T-helper 1 cell treated with Interleukin-12 subunit alpha and Interleukin-12 subunit beta and Interleukin-4 antibody, amounts not matched to agents 30 μg/mL and 1 μg/mL, for 36 hours (primary cell): ENCODE data around the gene KIAA0930.
"Not testable (repeated sequence)": the region's sequence is repeated elsewhere in the genome, so short reads cannot be mapped to it uniquely, and the experiment has no call there.

Experiments used
- H3K27ac Mint-ChIP-seq: one replicate; pipeline ENCODE4 v1.8.0; 2021; ENCODE audit warnings: mild to moderate bottlenecking, mixed read lengths
- H3K27me3 Mint-ChIP-seq: one replicate; pipeline ENCODE4 v1.8.0; 2021; ENCODE audit warnings: low read depth, mixed read lengths
- H3K36me3 Mint-ChIP-seq: one replicate; pipeline ENCODE4 v1.8.0; 2021; ENCODE audit warnings: low read depth, mixed read lengths
- H3K4me1 Mint-ChIP-seq: one replicate; pipeline ENCODE4 v1.8.0; 2021; ENCODE audit warnings: low read depth, mixed read lengths
- H3K4me3 Mint-ChIP-seq: one replicate; pipeline ENCODE4 v1.8.0; 2021; ENCODE audit warnings: mild to moderate bottlenecking, moderate library complexity, mixed read lengths
- H3K9me3 Mint-ChIP-seq: one replicate; pipeline ENCODE4 v1.8.0; 2021; ENCODE audit warnings: mixed read lengths

Gene KIAA0930

DNA sequence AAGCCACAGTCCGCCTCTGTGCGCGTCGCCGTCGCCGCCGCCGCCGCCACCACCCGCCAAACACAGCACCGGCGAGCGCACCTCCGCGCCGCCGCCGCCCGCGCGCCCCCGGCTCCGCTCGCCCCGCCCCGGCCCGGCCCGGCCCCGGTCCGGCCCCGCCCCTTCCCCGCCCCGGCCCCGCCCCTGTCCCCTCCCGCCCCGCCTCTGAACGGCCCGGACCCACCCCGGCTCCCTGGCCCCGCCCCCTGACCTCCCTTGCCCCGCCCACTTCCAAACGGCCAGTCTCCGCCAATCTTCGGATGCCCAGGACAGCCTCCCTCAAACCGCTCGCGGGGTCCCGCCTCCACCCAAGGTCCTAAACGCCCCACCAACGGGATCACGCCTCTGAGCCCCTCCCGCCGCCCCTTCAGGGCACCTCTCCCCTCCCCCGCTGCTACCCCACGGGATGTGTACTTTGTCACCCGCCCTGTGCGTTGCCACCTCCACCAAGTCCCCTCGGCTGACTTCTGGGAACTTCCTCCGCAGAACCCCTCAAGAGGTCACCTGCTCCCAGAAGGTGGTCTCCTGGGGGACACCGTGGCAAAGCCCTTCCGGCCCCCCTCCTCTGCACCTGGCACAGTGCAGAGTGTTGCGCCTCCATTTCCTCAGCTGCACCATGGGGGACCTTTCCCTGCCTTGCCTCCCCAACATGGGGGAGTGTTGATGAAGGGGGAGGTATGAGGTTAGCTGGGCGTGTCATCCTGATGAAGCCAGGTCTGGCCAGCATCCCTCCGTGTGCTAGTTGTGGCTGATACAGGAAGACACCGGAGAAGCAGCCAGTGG lies at the start of gene KIAA0930:
Gene KIAA0930 (minus strand): TSS at position 85 of the 822 bp plus-strand sequence. CDS start 191 bp downstream, outside the sequence.
- H3K4me1 Mint-ChIP-seq, result peaks cover 10% of the 10 kb centered on the region

DNA sequence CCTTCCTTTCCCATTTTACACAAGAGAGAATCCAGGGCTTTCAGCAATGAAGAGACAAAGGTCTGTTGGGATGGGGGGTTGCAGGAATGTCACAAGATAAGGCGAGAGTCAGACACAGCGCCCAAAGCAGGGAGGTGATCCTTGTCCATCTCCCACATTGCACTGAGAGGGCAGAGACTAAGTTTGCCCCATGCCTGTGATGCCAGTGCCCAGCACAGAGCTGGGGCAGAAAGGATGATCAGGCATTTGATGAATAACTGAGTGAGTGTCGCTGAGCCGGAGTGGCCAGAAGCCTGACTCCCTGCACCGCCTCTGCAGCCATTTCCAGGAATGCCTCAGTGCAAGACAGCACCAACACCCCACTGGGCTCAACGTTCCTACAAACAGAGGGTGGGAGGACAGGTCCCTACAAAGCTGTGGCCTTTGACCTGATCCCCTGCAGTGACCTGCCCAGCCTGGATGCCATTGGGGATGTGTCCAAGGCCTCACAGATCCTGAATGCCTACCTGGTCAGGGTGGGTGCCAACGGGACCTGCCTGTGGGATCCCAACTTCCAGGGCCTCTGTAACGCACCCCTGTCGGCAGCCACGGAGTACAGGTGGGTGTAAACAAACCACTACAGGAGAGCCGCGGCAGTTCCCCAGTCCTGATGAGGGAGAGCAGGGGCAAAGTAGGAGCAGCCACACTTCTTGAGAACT lies 46.3 kb upstream of the KIAA0930 start:
- H3K9me3 Mint-ChIP-seq, result no peaks in the 10 kb centered on the region
- H3K27me3 Mint-ChIP-seq, result peaks cover 39% of the 10 kb centered on the region
- no peak overlapping the region for H3K27ac Mint-ChIP-seq
- H3K4me1 Mint-ChIP-seq, result no peaks in the 10 kb centered on the region
- no peaks in the 10 kb centered on the region for H3K36me3 Mint-ChIP-seq
- H3K4me3 Mint-ChIP-seq, result no peak overlapping the region

More for the DNA sequence above, at the start of gene KIAA0930:
- Mint-ChIP-seq H3K9me3 (no peaks in the 10 kb centered on the region), H3K27me3 (no peaks in the 10 kb centered on the region), H3K27ac (peak within 1 kb of the TSS; percentile 78), H3K4me3 (peak within 1 kb of the TSS; percentile 88), H3K36me3 (no peaks in the 10 kb centered on the region)

DNA sequence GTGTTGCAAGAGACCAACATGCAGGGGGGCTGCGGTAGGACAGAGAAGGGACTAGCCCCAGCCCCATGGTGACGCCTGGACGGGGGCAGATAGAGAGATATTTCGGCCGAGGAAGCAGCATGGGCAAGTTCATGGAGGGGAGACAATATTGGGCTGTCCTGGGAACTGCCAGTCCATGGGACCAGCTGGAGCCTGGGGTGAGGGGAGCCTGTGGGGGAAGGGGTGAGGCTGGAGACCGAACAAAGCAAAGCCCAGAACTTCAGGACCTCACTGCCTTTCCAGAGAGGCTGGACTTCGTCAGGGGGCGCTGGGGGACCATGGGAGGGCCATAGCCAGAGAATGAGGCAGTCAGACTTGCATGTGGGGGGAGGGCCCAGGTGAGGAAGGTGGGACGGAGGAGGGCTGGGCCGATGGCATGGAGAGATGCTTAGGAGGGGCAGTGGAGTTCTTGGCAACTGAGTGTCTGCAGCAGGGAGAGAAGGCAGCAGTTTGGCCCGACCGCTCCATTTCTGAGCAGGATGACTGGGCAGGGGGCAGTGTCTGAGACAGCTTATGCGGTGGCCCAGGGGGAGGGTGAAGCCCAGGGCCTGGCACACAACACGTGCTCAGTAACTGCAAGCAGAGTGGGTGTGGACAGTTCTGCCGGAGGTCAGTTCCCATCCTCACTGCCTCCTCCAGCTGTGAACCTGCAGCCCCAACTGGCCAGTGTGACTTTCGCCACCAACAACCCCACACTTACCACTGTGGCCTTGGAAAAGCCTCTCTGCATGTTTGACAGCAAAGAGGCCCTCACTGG lies 44.8 kb upstream of the KIAA0930 start:
- Mint-ChIP-seq H3K4me1 (peaks cover 6% of the 10 kb centered on the region), H3K27me3 (peaks cover 46% of the 10 kb centered on the region)

DNA sequence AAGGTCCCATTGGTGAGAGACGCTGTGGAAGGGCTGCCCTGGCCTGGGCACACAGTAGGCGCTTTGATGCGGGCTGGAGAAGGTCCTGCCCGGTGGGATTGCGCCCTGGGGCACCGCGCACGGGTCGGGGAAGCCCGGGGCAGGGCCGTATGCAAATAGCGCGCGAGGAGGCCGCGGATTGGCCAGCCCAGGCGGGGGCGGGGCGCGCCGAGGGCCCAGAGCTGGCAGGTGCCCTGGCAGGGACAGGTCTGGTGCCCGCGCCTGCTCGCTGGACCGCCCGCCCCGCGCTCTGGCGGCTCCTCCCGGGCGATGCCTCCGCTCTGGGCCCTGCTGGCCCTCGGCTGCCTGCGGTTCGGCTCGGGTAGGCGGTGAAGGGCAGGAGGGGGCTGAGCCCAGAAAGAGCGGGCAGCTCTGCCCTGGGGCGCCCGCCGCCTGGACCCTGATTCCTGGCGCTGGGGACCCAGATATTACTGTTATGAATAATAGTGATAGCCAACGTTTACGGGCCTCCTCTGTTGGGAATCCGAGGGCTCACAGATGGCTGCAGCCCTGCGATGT lies 44.1 kb upstream of the KIAA0930 start, which contains the start of gene UPK3A:
Gene UPK3A (plus strand): TSS at position 245 of the 558 bp plus-strand sequence. CDS start 65 bp downstream, at position 310.
- H3K27ac Mint-ChIP-seq, result no peak within 1 kb of the TSS
- peaks cover 46% of the 10 kb centered on the region for H3K27me3 Mint-ChIP-seq
- peaks cover 10% of the 10 kb centered on the region for H3K4me1 Mint-ChIP-seq
- H3K36me3 Mint-ChIP-seq, result no peaks in the 10 kb centered on the region
- H3K4me3 Mint-ChIP-seq, result no peak within 1 kb of the TSS
- H3K9me3 Mint-ChIP-seq, result no peaks in the 10 kb centered on the region

More for the DNA sequence above, 44.8 kb upstream of the KIAA0930 start:
- H3K27ac Mint-ChIP-seq, result no peak overlapping the region
- no peaks in the 10 kb centered on the region for H3K9me3 Mint-ChIP-seq
- H3K36me3 Mint-ChIP-seq, result no peaks in the 10 kb centered on the region
- no peak overlapping the region for H3K4me3 Mint-ChIP-seq

DNA sequence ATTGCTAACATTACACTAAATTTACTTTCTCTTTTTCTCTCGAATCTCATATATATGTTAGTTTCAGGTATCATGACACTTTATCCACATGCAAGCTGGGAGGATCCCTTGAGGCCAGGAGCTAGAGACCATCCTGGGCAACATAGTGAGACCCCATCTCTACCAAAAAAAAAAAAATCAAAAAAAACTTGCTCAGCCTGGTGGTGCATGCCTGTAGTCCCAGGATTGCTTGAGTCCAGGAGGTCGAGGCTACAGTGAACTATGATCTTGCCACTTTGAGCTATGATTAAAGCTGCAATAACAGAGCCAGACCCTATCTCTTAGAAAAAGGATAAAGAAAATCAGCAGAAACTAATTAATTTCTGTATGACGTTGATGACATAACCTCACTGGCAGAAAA lies 40.3 kb upstream of the KIAA0930 start:
- peaks cover 14% of the 10 kb centered on the region for H3K4me1 Mint-ChIP-seq
- H3K36me3 Mint-ChIP-seq, result no peaks in the 10 kb centered on the region
- peaks cover 38% of the 10 kb centered on the region for H3K27me3 Mint-ChIP-seq
- H3K4me3 Mint-ChIP-seq, result no peak overlapping the region
- no peak overlapping the region for H3K27ac Mint-ChIP-seq
- H3K9me3 Mint-ChIP-seq, result no peaks in the 10 kb centered on the region

DNA sequence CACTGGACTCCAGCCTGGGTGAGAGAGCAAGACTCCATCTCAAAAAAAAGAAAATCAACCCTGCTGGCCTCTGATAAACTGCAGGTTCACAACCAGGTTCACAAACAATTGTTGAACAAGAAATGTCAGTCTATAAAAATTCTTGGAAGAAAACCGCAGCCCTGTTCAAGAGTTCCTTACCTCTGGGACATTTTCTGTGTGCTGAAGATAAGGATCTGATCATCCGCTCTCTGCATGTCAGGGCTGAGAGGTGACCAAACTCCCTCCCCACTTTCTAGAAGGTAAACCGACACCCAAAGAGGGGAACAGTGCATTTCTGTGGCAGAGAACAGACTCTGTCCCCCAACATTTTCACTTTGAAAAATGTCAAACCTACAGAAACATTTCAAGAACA lies 39.9 kb upstream of the KIAA0930 start:
- H3K9me3 Mint-ChIP-seq, result no peaks in the 10 kb centered on the region
- no peaks in the 10 kb centered on the region for H3K36me3 Mint-ChIP-seq
- H3K27ac Mint-ChIP-seq, result no peak overlapping the region
- peaks cover 35% of the 10 kb centered on the region for H3K27me3 Mint-ChIP-seq
- H3K4me1 Mint-ChIP-seq, result peaks cover 14% of the 10 kb centered on the region
- no peak overlapping the region for H3K4me3 Mint-ChIP-seq

DNA sequence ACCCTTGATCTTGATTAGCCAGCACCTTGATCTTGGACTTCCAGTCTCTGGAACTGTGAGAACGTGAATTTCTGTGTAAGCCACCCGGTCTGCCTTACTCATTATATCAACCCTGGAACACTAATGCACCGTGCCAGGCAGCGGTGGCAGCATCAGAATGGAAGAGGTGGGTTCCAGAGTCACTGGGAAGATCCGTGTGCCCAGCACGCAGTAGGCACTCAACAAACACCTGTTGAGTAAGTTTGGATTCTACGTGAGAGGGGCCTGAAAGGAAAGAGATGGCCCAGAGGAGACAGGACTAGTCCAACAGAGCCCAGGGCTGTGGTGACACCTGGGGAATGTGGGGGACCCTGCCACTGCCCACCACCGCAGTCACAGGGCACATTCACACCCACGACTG lies 37.4 kb upstream of the KIAA0930 start:
- Mint-ChIP-seq H3K27me3 (peaks cover 17% of the 10 kb centered on the region), H3K4me3 (no peak overlapping the region), H3K4me1 (peaks cover 14% of the 10 kb centered on the region), H3K9me3 (no peaks in the 10 kb centered on the region), H3K36me3 (no peaks in the 10 kb centered on the region), H3K27ac (no peak overlapping the region)

DNA sequence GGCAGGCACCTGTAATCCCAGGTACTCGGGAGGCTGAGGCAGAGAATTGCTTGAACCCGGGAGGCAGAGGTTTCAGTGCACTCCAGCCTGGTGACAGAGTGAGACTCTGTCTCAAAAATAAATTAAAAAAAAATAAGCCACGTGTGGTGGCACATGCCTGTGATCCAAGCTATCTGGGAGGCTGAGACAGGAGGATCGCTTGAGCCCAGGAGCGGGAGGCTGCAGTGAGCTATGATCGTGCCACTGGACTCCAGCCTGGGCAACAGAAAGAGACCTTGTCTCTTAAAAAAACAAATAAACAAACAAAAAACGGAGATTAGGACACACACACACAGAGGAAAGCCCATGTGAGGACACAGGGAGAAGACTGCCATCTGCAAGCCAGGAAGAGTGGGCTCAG lies 37.0 kb upstream of the KIAA0930 start:
- H3K36me3 Mint-ChIP-seq, H3K27ac Mint-ChIP-seq, H3K9me3 Mint-ChIP-seq, H3K4me3 Mint-ChIP-seq: not testable (repeated sequence)
- peaks cover 14% of the 10 kb centered on the region for H3K27me3 Mint-ChIP-seq
- peaks cover 14% of the 10 kb centered on the region for H3K4me1 Mint-ChIP-seq

DNA sequence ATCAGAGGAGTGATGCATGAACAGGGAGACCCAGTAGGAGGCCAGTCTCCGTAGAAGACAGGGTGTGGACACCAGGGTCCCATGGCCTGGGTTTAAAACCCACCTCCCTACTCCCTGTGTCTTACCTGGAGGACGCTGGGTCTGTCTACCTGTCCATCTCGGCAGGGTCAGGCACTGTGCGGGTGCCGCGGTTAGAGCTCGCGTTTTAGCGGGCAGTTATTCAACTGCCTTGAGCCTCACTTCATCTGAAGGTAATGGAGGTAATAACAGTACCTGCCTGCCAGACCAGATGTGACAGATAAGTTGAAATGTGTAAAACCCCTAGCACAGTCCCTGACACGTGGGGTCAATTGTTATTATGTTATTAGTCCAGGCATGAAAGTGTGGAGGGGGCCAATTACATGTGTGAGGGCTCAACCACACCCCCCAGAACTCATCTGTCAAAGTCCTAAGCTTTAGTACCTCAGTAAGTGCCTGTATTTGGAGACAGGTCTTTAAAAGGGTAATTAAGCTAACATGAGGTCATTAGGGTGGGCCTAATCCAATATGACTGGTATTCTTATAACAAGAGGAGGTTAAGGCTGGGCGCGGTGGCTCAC lies 35.9 kb upstream of the KIAA0930 start:
- H3K27ac Mint-ChIP-seq, result no peak overlapping the region
- H3K27me3 Mint-ChIP-seq, result peaks cover 7% of the 10 kb centered on the region
- H3K4me3 Mint-ChIP-seq, result no peak overlapping the region
- no peaks in the 10 kb centered on the region for H3K36me3 Mint-ChIP-seq
- no peaks in the 10 kb centered on the region for H3K9me3 Mint-ChIP-seq
- H3K4me1 Mint-ChIP-seq, result peaks cover 14% of the 10 kb centered on the region

DNA sequence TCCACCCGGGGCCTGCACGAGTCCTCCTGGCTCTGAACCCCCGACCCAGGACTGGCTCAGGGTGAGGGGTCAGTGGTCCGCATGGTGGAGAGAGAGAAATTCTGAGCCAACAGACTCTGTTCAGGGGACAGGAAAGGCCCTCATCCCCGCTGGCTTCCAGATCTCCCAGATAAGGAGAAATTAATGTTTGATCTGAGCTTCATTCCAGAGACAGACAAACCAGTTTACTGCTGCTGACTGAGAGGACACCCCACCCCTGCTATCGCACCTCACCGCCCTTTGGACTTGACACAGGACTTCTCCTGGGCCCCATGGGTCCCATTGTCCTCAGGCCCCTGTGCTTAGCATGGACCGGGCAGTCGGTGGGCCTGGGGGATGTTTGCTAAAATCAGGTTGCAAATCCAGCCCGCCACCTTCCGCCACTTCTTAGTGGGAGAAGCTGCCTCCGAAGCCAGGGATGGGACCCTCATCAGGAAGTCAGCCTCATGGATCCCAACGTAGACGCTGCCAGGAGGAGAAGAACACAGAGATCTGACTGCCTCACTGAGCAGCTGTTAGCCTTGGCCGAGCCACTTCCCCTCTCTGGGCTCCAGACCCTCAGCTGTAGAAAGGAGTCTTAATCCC lies 32.9 kb upstream of the KIAA0930 start:
- H3K4me3 Mint-ChIP-seq, result no peak overlapping the region
- H3K27ac Mint-ChIP-seq, result no peak overlapping the region
- H3K4me1 Mint-ChIP-seq, result peaks cover 8% of the 10 kb centered on the region
- H3K36me3 Mint-ChIP-seq, result no peaks in the 10 kb centered on the region
- H3K9me3 Mint-ChIP-seq, result no peaks in the 10 kb centered on the region
- peaks cover 19% of the 10 kb centered on the region for H3K27me3 Mint-ChIP-seq

DNA sequence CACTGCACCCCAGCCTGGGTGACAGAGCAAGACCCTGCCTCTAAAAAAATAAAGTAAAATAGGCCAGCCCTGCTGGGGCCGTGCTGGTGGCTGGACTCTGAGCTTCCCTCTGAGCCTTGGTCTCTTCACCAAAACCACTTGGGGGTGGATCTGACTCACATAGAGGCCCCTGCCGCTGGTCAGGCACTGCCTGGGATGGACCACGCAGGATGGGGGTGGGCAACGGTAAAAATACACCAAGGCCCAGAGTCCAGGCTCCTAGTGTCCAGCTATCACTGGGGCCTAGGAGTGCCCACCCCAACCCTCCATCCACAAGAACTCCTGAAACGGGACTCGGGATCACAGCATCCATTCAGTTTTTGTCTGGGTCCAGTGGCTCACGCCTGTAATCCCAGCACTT lies 31.8 kb upstream of the KIAA0930 start:
- Mint-ChIP-seq H3K4me1 (peaks cover 8% of the 10 kb centered on the region), H3K9me3 (no peaks in the 10 kb centered on the region), H3K27me3 (peaks cover 19% of the 10 kb centered on the region), H3K4me3 (no peak overlapping the region), H3K27ac (no peak overlapping the region), H3K36me3 (no peaks in the 10 kb centered on the region)

DNA sequence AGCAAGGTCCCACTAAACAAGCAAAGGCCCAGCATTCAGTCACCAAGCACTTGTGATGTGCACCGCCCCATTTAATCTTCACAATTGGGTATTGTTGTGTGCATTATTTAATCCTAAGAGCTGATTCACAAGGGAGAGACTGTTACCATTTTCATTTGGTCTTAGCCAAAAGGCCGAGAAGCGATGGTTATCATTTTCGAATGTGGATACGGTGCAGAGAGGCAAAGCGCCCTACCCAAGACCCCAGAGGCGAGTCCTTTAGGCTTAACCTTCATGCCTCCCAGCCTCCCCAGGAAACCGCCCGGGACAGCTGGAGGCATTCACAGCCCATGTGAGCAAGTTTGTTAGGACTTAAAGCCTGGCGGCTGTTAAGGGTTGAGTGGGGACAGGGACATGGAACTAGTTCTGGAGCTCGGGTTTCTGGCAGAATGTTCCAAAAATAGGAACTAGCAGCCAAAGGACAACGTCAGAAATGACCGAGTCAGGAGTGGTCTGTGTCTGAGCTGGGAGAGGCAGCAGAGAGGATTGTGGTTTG lies 31.0 kb upstream of the KIAA0930 start:
- H3K4me3 Mint-ChIP-seq, result no peak overlapping the region
- peaks cover 8% of the 10 kb centered on the region for H3K4me1 Mint-ChIP-seq
- H3K27ac Mint-ChIP-seq, result no peak overlapping the region
- peaks cover 22% of the 10 kb centered on the region for H3K27me3 Mint-ChIP-seq
- no peaks in the 10 kb centered on the region for H3K36me3 Mint-ChIP-seq
- H3K9me3 Mint-ChIP-seq, result no peaks in the 10 kb centered on the region
